OCI-LY7 (cell line): ENCODE results near the gene XRCC5.

ENCODE experiments used
- CTCF ChIP-seq: fragments of 200-600 bp; sonication (generic); conservative IDR thresholded peaks from 2 replicates; pipeline ENCODE4 v1.5.1; 2014; ENCODE audit warnings: mild to moderate bottlenecking, antibody characterized with exemption, low read length, moderate library complexity, mixed read lengths
- EZH2phosphoT487 ChIP-seq: fragments of 200-600 bp; sonication (generic); IDR thresholded peaks from 2 replicates; pipeline ENCODE4 v1.6.1; 2018; ENCODE audit warnings: low read depth, borderline replicate concordance, mild to moderate bottlenecking, mixed run types, antibody characterized with exemption, low read length, moderate library complexity, mixed read lengths

DNA sequence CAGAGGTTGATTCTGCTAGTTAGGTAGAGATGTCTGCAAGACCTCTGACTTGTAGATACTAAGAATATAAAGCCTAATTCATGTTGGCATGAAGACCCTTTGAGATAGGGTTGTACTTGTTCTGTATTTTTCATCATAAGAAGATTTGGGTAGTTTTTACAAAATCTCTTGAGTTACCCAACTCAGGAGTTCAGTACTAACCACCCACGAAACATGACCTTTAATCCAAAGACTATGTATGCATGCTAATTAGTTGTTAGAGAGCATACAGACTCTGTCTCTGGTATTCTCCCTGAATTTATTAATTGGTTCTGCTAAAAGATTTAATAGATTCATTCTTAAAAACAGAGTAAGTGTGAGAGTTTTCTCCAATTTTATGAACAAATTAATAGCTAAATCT lies 44.5 kb upstream of the XRCC5 start:
- TF ChIP-seq CTCF, result no peak
- TF ChIP-seq EZH2phosphoT487, result no peak
